Activated CD4-positive, alpha-beta T cell treated with anti-CD3 and anti-CD28 coated beads, Interleukin-2, amount 10 ng/mL, durations not matched to agents 7 days and 5 days (primary cell): ENCODE results near the gene FES. TPM values are rescaled to one million over a fixed set of nuclear protein-coding genes. Genes with fewer than 3 reads are reported as not detected.

Experiments used
- CTCF ChIA-PET: fragments of 350-600 bp; sonication (Branson Sonifier 250); formaldehyde crosslinking; loops from one replicate; lab custom pipeline; 2021; ENCODE audit warnings: antibody characterized with exemption; lab: Charles Lee
- POLR2A ChIA-PET: fragments of 350-600 bp; sonication (Branson Sonifier 250); formaldehyde crosslinking; loops from one replicate; lab custom pipeline; 2021; ENCODE audit warnings: antibody characterized with exemption; lab: Charles Lee
- DNase-seq: peaks from one replicate; pipeline ENCODE4 v3.0.0-alpha.2; 2020
- H3K27ac Mint-ChIP-seq: one replicate; pipeline ENCODE4 v1.8.0; 2021; ENCODE audit warnings: mild to moderate bottlenecking, moderate library complexity, mixed read lengths
- H3K27me3 Mint-ChIP-seq: one replicate; pipeline ENCODE4 v1.8.0; 2021; ENCODE audit warnings: mixed read lengths
- H3K36me3 Mint-ChIP-seq: one replicate; pipeline ENCODE4 v1.8.0; 2021; ENCODE audit warnings: low read depth, mixed read lengths
- H3K4me1 Mint-ChIP-seq: one replicate; pipeline ENCODE4 v1.8.0; 2021; ENCODE audit warnings: mixed read lengths
- H3K4me3 Mint-ChIP-seq: one replicate; pipeline ENCODE4 v1.8.0; 2021; ENCODE audit warnings: mild to moderate bottlenecking, moderate library complexity, mixed read lengths
- H3K9me3 Mint-ChIP-seq: one replicate; pipeline ENCODE4 v1.8.0; 2021; ENCODE audit warnings: mixed read lengths
- total RNA-seq, 2 experiments: library from RNA; stranded (reverse); gene quantifications; one replicate each; pipeline ENCODE4 v1.2.3, GENCODE V29; 2021

Gene FES
- total RNA-seq, 2 experiments from 2014 or later = 8.6 to 10.7 TPM

- DNase-seq = no peak
- Mint-ChIP-seq H3K4me3 (no peak overlapping the region), H3K27ac (no peak overlapping the region), H3K9me3 (no peaks in the 10 kb centered on the region), H3K27me3 (no peaks in the 10 kb centered on the region), H3K36me3 (peaks cover 49% of the 10 kb centered on the region), H3K4me1 (peaks cover 33% of the 10 kb centered on the region)
- ChIA-PET CTCF (no interaction called here), POLR2A (no interaction called here)
Measured at GRCh38 chr15:90879730-90880366, 4.5 kb upstream of the FES start.

GRCh38 chr15:90880381-90881145 is 3.7 kb upstream of the FES start:
- CTCF ChIA-PET = no interaction called here
- H3K27ac Mint-ChIP-seq = no peak overlapping the region
- POLR2A ChIA-PET = no interaction called here
- H3K27me3 Mint-ChIP-seq = no peaks in the 10 kb centered on the region
- no peaks in the 10 kb centered on the region for H3K9me3 Mint-ChIP-seq
- no peak for DNase-seq
- peaks cover 45% of the 10 kb centered on the region for H3K36me3 Mint-ChIP-seq
- peaks cover 36% of the 10 kb centered on the region for H3K4me1 Mint-ChIP-seq
- H3K4me3 Mint-ChIP-seq = no peak overlapping the region

- no peaks in the 10 kb centered on the region for H3K27me3 Mint-ChIP-seq
- peaks cover 42% of the 10 kb centered on the region for H3K4me1 Mint-ChIP-seq
- H3K27ac Mint-ChIP-seq = no peak overlapping the region
- CTCF ChIA-PET = interaction anchor here (0.9 to 1.8 kb wide), 3 partner anchors 21 to 233 kb away, joined by 3 to 4 read pairs (median 3); partner anchors contain the start of gene MAN2A2
- peaks cover 43% of the 10 kb centered on the region for H3K36me3 Mint-ChIP-seq
- no peak overlapping the region for H3K4me3 Mint-ChIP-seq
- POLR2A ChIA-PET = interaction anchor here (0.6 kb wide), 1 partner anchor 39 kb away, joined by 3 read pairs; no protein-coding TSS in a partner anchor
- no peak for DNase-seq
- no peaks in the 10 kb centered on the region for H3K9me3 Mint-ChIP-seq
Measured at GRCh38 chr15:90881181-90881977, 2.9 kb upstream of the FES start.

- H3K4me3 Mint-ChIP-seq = no peak overlapping the region
- H3K9me3 Mint-ChIP-seq = no peaks in the 10 kb centered on the region
- no peaks in the 10 kb centered on the region for H3K27me3 Mint-ChIP-seq
- peaks cover 38% of the 10 kb centered on the region for H3K4me1 Mint-ChIP-seq
- DNase-seq = no peak
- peaks cover 36% of the 10 kb centered on the region for H3K36me3 Mint-ChIP-seq
- ChIA-PET POLR2A (interaction anchor here (0.6 kb wide), 1 partner anchor 40 kb away, joined by 3 read pairs; no protein-coding TSS in a partner anchor), CTCF (interaction anchor here (0.9 to 1.8 kb wide), 3 partner anchors 20 to 234 kb away, joined by 3 to 4 read pairs (median 3); partner anchors contain the start of gene MAN2A2)
- no peak overlapping the region for H3K27ac Mint-ChIP-seq
Measured at GRCh38 chr15:90881978-90882721, 2.2 kb upstream of the FES start.

- Mint-ChIP-seq H3K4me1 (peaks cover 33% of the 10 kb centered on the region), H3K36me3 (peaks cover 29% of the 10 kb centered on the region), H3K27ac (peak overlapping the region; percentile 57), H3K4me3 (no peak overlapping the region), H3K9me3 (no peaks in the 10 kb centered on the region), H3K27me3 (no peaks in the 10 kb centered on the region)
- ChIA-PET CTCF (interaction anchor here (1.8 to 3.7 kb wide), 2 partner anchors 19 to 69 kb away, joined by 4 to 20 read pairs; no protein-coding TSS in a partner anchor), POLR2A (no interaction called here)
- DNase-seq = no peak
Measured at GRCh38 chr15:90882781-90883525, 1.4 kb upstream of the FES start.

- peak overlapping the region; percentile 57 for H3K27ac Mint-ChIP-seq
- H3K4me1 Mint-ChIP-seq = peaks cover 33% of the 10 kb centered on the region
- H3K9me3 Mint-ChIP-seq = no peaks in the 10 kb centered on the region
- CTCF ChIA-PET = interaction anchor here (3.7 kb wide), 1 partner anchor 69 kb away, joined by 20 read pairs; no protein-coding TSS in a partner anchor
- POLR2A ChIA-PET = no interaction called here
- peaks cover 23% of the 10 kb centered on the region for H3K36me3 Mint-ChIP-seq
- H3K27me3 Mint-ChIP-seq = no peaks in the 10 kb centered on the region
- DNase-seq = no peak
- H3K4me3 Mint-ChIP-seq = no peak overlapping the region
Measured at GRCh38 chr15:90883526-90883975, 753 bp upstream of the FES start.

- no peak for DNase-seq
- POLR2A ChIA-PET = interaction anchor here (0.5 kb wide), 2 partner anchors 45 to 221 kb away, joined by 3 read pairs; no protein-coding TSS in a partner anchor
Measured at GRCh38 chr15:90884719-90885431, 571 bp downstream of the FES start.

GRCh38 chr15:90885432-90886290 is 1.4 kb downstream of the FES start:
- no peaks in the 10 kb centered on the region for H3K27me3 Mint-ChIP-seq
- ChIA-PET CTCF (interaction anchor here (0.6 to 3.7 kb wide), 43 partner anchors 10 to 566 kb away, joined by 3 to 25 read pairs (median 4); partner anchors contain the start of genes BLM, FURIN, HDDC3 and MAN2A2), POLR2A (interaction anchor here (0.5 to 0.6 kb wide), 2 partner anchors 40 to 44 kb away, joined by 3 read pairs; no protein-coding TSS in a partner anchor)
- H3K36me3 Mint-ChIP-seq = peaks cover 6% of the 10 kb centered on the region
- peak overlapping the region; percentile 78 for H3K27ac Mint-ChIP-seq
- no peaks in the 10 kb centered on the region for H3K9me3 Mint-ChIP-seq
- H3K4me1 Mint-ChIP-seq = peaks cover 35% of the 10 kb centered on the region
- no peak overlapping the region for H3K4me3 Mint-ChIP-seq
- peak; percentile 80 for DNase-seq

More at GRCh38 chr15:90884719-90885431, 571 bp downstream of the FES start:
- peak overlapping the region; percentile 78 for H3K27ac Mint-ChIP-seq
- H3K27me3 Mint-ChIP-seq = no peaks in the 10 kb centered on the region
- H3K4me3 Mint-ChIP-seq = peak overlapping the region; percentile 25
- CTCF ChIA-PET = interaction anchor here (0.6 to 3.7 kb wide), 30 partner anchors 9 to 565 kb away, joined by 3 to 25 read pairs (median 5); partner anchors contain the start of genes HDDC3 and MAN2A2
- peaks cover 11% of the 10 kb centered on the region for H3K36me3 Mint-ChIP-seq
- H3K4me1 Mint-ChIP-seq = peaks cover 35% of the 10 kb centered on the region
- no peaks in the 10 kb centered on the region for H3K9me3 Mint-ChIP-seq

GRCh38 chr15:90886291-90886614 is 1.9 kb downstream of the FES start:
- ChIA-PET POLR2A (interaction anchor here (0.6 kb wide), 1 partner anchor 40 kb away, joined by 3 read pairs; no protein-coding TSS in a partner anchor), CTCF (interaction anchor here (0.7 to 3.7 kb wide), 36 partner anchors 9 to 567 kb away, joined by 3 to 25 read pairs (median 5); partner anchors contain the start of genes BLM, FURIN, HDDC3 and MAN2A2)
- Mint-ChIP-seq H3K27ac (peak overlapping the region; percentile 78), H3K27me3 (no peaks in the 10 kb centered on the region), H3K4me3 (no peak overlapping the region), H3K4me1 (peaks cover 35% of the 10 kb centered on the region), H3K36me3 (peaks cover 3% of the 10 kb centered on the region), H3K9me3 (no peaks in the 10 kb centered on the region)
- DNase-seq = no peak

GRCh38 chr15:90887037-90887481 is 2.8 kb downstream of the FES start:
- CTCF ChIA-PET = interaction anchor here (1.1 to 3.7 kb wide), 11 partner anchors 8 to 273 kb away, joined by 3 to 25 read pairs (median 10); partner anchors contain the start of gene HDDC3
- peaks cover 35% of the 10 kb centered on the region for H3K4me1 Mint-ChIP-seq
- POLR2A ChIA-PET = no interaction called here
- DNase-seq = no peak
- no peak overlapping the region for H3K27ac Mint-ChIP-seq
- no peaks in the 10 kb centered on the region for H3K9me3 Mint-ChIP-seq
- H3K4me3 Mint-ChIP-seq = no peak overlapping the region
- H3K27me3 Mint-ChIP-seq = no peaks in the 10 kb centered on the region
- peaks cover 5% of the 10 kb centered on the region for H3K36me3 Mint-ChIP-seq
